ENCODE results near the gene C11orf71.

Gene C11orf71

DNA sequence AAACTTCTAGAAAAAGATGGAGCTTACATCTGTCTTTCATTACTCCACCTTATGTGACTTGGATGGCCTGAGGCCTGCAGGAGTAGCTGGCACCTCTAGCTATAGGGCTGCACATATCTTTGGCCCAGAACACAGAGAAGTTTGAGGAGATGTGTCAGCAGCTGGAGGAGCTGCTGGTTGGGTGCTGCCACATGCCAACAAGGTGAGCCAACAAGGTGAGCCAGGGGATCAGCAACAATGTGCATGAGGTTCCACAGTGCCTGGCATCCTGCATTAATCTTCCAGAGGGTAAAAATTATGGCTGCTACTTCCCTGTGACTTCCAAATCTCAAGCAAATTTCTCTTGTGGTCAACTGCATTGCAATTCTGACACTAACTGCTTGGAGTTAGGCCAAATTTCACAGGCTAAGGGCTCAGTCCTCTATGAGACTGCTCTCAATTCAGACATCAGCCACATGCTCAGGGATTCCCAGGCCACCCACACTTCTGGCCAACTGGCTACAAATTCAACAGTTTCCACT is 16.2 kb upstream of the C11orf71 start:
- H4K20me1 ChIP-seq (ENCODE audit: low read depth, low read length), result no peaks in the 10 kb centered on the region
- no peaks in the 10 kb centered on the region for H3K9me3 ChIP-seq (ENCODE audit: insufficient read depth, low read length)
- H3K4me3 ChIP-seq (ENCODE audit: insufficient read depth, low read length, poor library complexity, severe bottlenecking), result no peak overlapping the region
- no peaks in the 10 kb centered on the region; the same call in 1 of the 2 replicates for H3K36me3 ChIP-seq (ENCODE audit: low read length)
- H3K9ac ChIP-seq (ENCODE audit: low read length), result no peak overlapping the region
- H3K9me2 ChIP-seq (replicated peaks; ENCODE audit: insufficient read depth, low read length), result no peaks in the 10 kb centered on the region
- no peaks in the 10 kb centered on the region for H3K27me3 ChIP-seq (ENCODE audit: low read length)
- peaks cover 3% of the 10 kb centered on the region; the same call in 1 of the 2 replicates for H3F3A ChIP-seq (ENCODE audit: insufficient read depth)
- no peaks in the 10 kb centered on the region for H3K79me2 ChIP-seq (ENCODE audit: insufficient read depth, low read length)
- TF ChIP-seq, protein P1, sequence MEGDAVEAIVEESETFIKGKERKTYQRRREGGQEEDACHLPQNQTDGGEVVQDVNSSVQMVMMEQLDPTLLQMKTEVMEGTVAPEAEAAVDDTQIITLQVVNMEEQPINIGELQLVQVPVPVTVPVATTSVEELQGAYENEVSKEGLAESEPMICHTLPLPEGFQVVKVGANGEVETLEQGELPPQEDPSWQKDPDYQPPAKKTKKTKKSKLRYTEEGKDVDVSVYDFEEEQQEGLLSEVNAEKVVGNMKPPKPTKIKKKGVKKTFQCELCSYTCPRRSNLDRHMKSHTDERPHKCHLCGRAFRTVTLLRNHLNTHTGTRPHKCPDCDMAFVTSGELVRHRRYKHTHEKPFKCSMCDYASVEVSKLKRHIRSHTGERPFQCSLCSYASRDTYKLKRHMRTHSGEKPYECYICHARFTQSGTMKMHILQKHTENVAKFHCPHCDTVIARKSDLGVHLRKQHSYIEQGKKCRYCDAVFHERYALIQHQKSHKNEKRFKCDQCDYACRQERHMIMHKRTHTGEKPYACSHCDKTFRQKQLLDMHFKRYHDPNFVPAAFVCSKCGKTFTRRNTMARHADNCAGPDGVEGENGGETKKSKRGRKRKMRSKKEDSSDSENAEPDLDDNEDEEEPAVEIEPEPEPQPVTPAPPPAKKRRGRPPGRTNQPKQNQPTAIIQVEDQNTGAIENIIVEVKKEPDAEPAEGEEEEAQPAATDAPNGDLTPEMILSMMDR (IDR thresholded peaks at IDR 0.05; ENCODE audit: insufficient read depth, low read length, poor library complexity, severe bottlenecking), result no peak
- TF ChIP-seq EZH2phosphoT487 (conservative IDR thresholded peaks at IDR 0.05; ENCODE audit: low read length), result no peak
- H2AFZ ChIP-seq (ENCODE audit: low read depth, low read length, severe bottlenecking), result no peak overlapping the region
- H3K4me2 ChIP-seq (ENCODE audit: low read depth, low read length, poor library complexity, severe bottlenecking), result no peak overlapping the region
- H3K27ac ChIP-seq (ENCODE audit: low read depth, low read length), result no peak overlapping the region

DNA sequence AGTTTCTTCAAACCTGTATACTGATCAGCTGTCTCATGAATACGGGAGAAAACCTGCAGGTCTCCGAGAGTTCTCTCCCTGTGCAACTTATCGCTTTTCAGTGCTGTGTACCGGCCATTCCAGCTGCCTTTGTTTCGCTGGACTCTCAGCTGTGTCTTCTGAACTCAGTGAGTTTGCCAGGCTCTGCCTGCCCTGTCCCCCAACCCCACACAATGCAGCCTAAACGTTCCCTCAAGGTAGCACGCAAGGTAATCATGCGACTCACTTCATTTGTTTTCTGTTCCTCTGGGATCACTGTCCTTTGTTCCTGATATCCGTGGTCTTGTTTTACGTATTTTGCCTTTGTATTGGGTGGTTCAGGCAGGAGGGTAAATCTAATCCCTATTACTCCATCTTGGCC is 13.6 kb upstream of the C11orf71 start:
- peaks cover 5% of the 10 kb centered on the region; the same call in 1 of the 2 replicates for H3F3A ChIP-seq (ENCODE audit: insufficient read depth)
- H3K27me3 ChIP-seq (ENCODE audit: low read length), result no peaks in the 10 kb centered on the region
- H3K4me2 ChIP-seq (ENCODE audit: low read depth, low read length, poor library complexity, severe bottlenecking), result no peak overlapping the region
- H3K79me2 ChIP-seq (ENCODE audit: insufficient read depth, low read length), result no peaks in the 10 kb centered on the region
- H3K4me3 ChIP-seq (ENCODE audit: insufficient read depth, low read length, poor library complexity, severe bottlenecking), result no peak overlapping the region
- no peaks in the 10 kb centered on the region for H3K9me2 ChIP-seq (replicated peaks; ENCODE audit: insufficient read depth, low read length)
- no peak overlapping the region for H2AFZ ChIP-seq (ENCODE audit: low read depth, low read length, severe bottlenecking)
- H4K20me1 ChIP-seq (ENCODE audit: low read depth, low read length), result no peaks in the 10 kb centered on the region
- H3K9ac ChIP-seq (ENCODE audit: low read length), result no peak overlapping the region
- no peaks in the 10 kb centered on the region for H3K9me3 ChIP-seq (ENCODE audit: insufficient read depth, low read length)
- no peak overlapping the region for H3K27ac ChIP-seq (ENCODE audit: low read depth, low read length)
- H3K36me3 ChIP-seq (ENCODE audit: low read length), result peaks cover 6% of the 10 kb centered on the region; the same call in 1 of the 2 replicates
- TF ChIP-seq, protein P1 (IDR thresholded peaks at IDR 0.05; ENCODE audit: insufficient read depth, low read length, poor library complexity, severe bottlenecking), result no peak
- TF ChIP-seq EZH2phosphoT487 (conservative IDR thresholded peaks at IDR 0.05; ENCODE audit: low read length), result no peak

DNA sequence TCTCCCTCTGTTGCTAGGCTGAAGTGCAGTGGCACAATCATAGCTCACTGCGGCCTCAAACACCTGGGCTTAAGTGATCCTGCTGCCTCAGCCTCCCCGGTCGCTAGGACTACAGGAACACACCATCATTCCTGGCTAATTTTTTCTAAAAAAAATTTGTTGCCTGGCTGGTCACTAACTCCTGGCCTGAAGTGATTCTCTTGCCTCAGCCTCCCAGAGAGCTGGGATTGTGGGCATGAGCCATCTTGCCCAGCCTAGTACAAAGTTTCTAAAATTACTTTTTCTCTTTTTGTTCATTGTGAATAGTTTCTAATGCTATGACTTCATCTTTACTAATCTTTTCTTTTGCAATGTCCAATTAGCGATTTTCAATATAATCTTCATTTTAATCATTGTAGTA is 12.6 kb upstream of the C11orf71 start:
- no peak for TF ChIP-seq EZH2phosphoT487 (conservative IDR thresholded peaks at IDR 0.05; ENCODE audit: low read length)
- TF ChIP-seq, protein P1 (IDR thresholded peaks at IDR 0.05; ENCODE audit: insufficient read depth, low read length, poor library complexity, severe bottlenecking), result no peak
- H3K4me2 ChIP-seq (ENCODE audit: low read depth, low read length, poor library complexity, severe bottlenecking), result no peak overlapping the region
- H3K27ac ChIP-seq (ENCODE audit: low read depth, low read length), result no peak overlapping the region

More for the DNA sequence above, 12.6 kb upstream of the C11orf71 start:
- Histone ChIP-seq H3K9me2 (replicated peaks; ENCODE audit: insufficient read depth, low read length) (no peaks in the 10 kb centered on the region), H3K27me3 (ENCODE audit: low read length) (no peaks in the 10 kb centered on the region), H3K9me3 (ENCODE audit: insufficient read depth, low read length) (no peaks in the 10 kb centered on the region), H3K79me2 (ENCODE audit: insufficient read depth, low read length) (no peaks in the 10 kb centered on the region), H4K20me1 (ENCODE audit: low read depth, low read length) (no peaks in the 10 kb centered on the region), H3K36me3 (ENCODE audit: low read length) (peaks cover 13% of the 10 kb centered on the region; the same call in 1 of the 2 replicates), H3F3A (ENCODE audit: insufficient read depth) (peaks cover 12% of the 10 kb centered on the region; the same call in 1 of the 2 replicates), H3K9ac (ENCODE audit: low read length) (no peak overlapping the region), H2AFZ (ENCODE audit: low read depth, low read length, severe bottlenecking) (no peak overlapping the region), H3K4me3 (ENCODE audit: insufficient read depth, low read length, poor library complexity, severe bottlenecking) (no peak overlapping the region)
